ENCODE data around the gene PTGFRN.

Gene PTGFRN

GRCh38 chr1:116902723-116903383, 6.9 kb upstream of the PTGFRN start:
- no peak for DNase-seq (ENCODE audit: low read depth)
- TF ChIP-seq CTCF (IDR thresholded peaks at IDR 0.05; ENCODE audit: low read depth, low read length, missing control alignments): no peak
- in situ Hi-C loops (cut with HindIII; ENCODE audit: low sequenced_read_pairs): no loop called here

GRCh38 chr1:116904791-116905320, 4.9 kb upstream of the PTGFRN start:
- no peak for DNase-seq (ENCODE audit: low read depth)
- no peak for TF ChIP-seq CTCF (IDR thresholded peaks at IDR 0.05; ENCODE audit: low read depth, low read length, missing control alignments)
- H3K4me3 ChIP-seq (ENCODE audit: low read depth, low read length): no peak overlapping the region
- in situ Hi-C loops (cut with HindIII; ENCODE audit: low sequenced_read_pairs): no loop called here

More at GRCh38 chr1:116902723-116903383, 6.9 kb upstream of the PTGFRN start:
- H3K4me3 ChIP-seq (ENCODE audit: low read depth, low read length): no peak overlapping the region

GRCh38 chr1:116906812-116907211, 2.9 kb upstream of the PTGFRN start:
- TF ChIP-seq CTCF (IDR thresholded peaks at IDR 0.05; ENCODE audit: low read depth, low read length, missing control alignments): no peak
- no peak overlapping the region for H3K4me3 ChIP-seq (ENCODE audit: low read depth, low read length)
- in situ Hi-C loops (cut with HindIII; ENCODE audit: low sequenced_read_pairs): no loop called here
- no peak for DNase-seq (ENCODE audit: low read depth)

- no peak for TF ChIP-seq CTCF (IDR thresholded peaks at IDR 0.05; ENCODE audit: low read depth, low read length, missing control alignments)
- H3K4me3 ChIP-seq (ENCODE audit: low read depth, low read length): no peak overlapping the region
- no peak for DNase-seq (ENCODE audit: low read depth)
- in situ Hi-C loops (cut with HindIII; ENCODE audit: low sequenced_read_pairs): no loop called here
These were observed 2.4 kb upstream of the PTGFRN start for GRCh38 chr1:116907351-116907750.

GRCh38 chr1:116908266-116908665, 1.4 kb upstream of the PTGFRN start:
- no peak for TF ChIP-seq CTCF (IDR thresholded peaks at IDR 0.05; ENCODE audit: low read depth, low read length, missing control alignments)
- no peak for DNase-seq (ENCODE audit: low read depth)
- in situ Hi-C loops (cut with HindIII; ENCODE audit: low sequenced_read_pairs): no loop called here
- H3K4me3 ChIP-seq (ENCODE audit: low read depth, low read length): no peak overlapping the region

- DNase-seq (ENCODE audit: low read depth): no peak
- peak overlapping the region; percentile 60 for H3K4me3 ChIP-seq (ENCODE audit: low read depth, low read length)
- in situ Hi-C loops (cut with HindIII; ENCODE audit: low sequenced_read_pairs): no loop called here
- no peak for TF ChIP-seq CTCF (IDR thresholded peaks at IDR 0.05; ENCODE audit: low read depth, low read length, missing control alignments)
These were observed 750 bp upstream of the PTGFRN start for GRCh38 chr1:116908820-116909511.

Data from astrocyte of the cerebellum (primary cell).